Fibroblast of skin of scalp (primary cell): Measurements from ENCODE around the gene ZNF764.
"Not testable (repeated sequence)": the region's sequence is repeated elsewhere in the genome, so short reads cannot be mapped to it uniquely, and the experiment has no call there.

ENCODE experiments used
- DNase-seq: peaks from one replicate; pipeline ENCODE4 v3.0.0-alpha.2; 2013

ZNF764 gene

DNA sequence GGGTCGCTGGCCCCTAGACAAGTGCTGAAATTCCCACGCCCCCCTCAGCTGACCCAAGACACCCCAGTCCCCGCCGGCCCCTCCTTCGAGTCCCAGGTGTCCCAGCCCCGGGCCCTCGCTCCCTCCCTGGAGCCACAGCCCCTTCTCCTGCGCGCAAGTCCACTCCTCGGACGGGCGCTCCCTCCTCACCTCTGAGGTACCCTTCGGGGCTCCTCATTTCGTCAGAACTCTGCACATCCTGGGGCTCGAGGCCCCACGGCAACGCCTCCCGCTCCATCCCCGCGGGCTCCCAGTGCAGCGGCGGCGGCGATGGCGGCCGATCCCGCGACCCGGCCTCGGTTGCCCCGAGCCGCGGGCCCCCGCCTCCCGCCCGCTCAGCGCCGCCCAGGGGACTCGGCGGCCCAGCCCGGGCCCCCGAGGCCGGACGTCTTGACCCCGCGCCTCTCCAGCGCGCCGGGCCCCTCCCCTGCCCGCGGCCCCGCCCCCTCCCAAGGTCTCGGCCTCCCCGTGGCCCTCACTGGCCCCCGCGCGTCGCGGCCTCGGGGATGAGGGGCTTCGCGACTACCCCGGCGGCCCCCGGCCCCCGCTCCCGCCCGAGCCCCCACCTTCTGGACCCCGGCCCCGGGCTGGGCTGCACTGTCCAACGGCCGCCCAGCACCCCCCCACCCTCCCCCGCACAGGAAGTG, 31.9 kb downstream of the ZNF764 start, which contains the start of gene ZNF768:
Gene ZNF768 (minus strand): TSS at position 430 of the 686 bp plus-strand sequence. CDS start 153 bp downstream, at position 277.
- peak; percentile 7 for DNase-seq

DNA sequence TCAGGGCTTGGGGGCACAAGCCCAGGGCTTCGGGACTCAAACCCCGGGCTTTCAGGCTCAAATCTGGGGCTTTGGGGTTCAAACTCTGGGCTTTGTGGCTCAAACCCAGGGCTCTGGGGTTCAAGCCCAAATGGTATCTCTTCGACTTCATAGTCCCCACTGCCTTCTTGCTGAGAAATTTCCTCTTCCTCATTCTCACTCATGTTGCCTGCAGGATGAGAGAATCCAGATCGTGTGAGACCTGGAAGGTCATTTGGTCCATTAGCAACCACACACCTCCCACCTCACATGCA, 32.4 kb downstream of the ZNF764 start:
- DNase-seq: no peak

DNA sequence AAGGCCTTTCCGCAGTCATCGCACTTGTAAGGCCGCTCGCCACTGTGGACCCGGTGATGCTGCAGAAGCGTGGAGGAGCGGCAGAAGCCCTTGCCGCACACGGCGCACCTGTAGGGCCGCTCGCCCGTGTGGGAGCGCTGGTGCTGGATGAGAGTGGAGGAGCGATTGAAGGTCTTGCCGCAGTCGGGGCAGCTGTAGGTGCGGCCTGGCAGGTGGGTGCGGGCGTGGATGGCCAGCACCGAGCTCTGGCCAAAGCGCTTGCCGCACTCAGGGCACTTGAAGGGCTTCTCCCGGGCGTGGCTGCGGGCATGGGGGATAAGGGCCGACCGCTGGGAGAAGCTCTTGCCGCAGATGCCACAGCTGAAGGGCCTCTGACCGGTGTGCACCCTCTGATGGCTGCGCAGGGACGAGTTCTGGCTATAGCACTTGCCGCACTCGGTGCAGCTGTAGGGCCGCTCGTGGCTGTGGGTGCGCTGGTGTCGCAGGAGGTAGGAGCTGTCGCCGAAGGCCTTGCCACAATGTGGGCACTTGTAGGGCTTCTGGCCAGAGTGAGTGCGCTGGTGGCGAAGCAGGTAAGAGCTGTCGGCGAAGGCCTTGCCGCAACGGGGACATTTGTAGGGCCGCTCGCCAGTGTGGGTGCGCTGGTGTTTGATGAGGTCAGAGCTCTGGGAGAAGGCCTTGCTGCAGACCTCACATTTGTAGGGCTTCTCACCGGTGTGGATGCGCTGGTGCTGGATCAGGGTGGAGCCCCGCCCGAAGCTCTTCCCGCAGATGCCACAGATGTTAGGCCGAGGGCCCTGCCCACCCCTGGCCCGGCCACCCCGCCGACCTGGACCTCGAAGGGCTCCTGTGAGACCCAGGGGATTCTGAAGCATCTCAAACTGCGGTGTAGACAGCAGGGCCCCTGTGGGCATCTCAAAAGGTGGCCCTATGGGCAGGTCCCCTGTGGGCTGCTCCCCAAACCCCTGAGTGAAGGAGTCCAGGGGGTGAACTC, 33.3 kb downstream of the ZNF764 start:
- DNase-seq: no peak

DNA sequence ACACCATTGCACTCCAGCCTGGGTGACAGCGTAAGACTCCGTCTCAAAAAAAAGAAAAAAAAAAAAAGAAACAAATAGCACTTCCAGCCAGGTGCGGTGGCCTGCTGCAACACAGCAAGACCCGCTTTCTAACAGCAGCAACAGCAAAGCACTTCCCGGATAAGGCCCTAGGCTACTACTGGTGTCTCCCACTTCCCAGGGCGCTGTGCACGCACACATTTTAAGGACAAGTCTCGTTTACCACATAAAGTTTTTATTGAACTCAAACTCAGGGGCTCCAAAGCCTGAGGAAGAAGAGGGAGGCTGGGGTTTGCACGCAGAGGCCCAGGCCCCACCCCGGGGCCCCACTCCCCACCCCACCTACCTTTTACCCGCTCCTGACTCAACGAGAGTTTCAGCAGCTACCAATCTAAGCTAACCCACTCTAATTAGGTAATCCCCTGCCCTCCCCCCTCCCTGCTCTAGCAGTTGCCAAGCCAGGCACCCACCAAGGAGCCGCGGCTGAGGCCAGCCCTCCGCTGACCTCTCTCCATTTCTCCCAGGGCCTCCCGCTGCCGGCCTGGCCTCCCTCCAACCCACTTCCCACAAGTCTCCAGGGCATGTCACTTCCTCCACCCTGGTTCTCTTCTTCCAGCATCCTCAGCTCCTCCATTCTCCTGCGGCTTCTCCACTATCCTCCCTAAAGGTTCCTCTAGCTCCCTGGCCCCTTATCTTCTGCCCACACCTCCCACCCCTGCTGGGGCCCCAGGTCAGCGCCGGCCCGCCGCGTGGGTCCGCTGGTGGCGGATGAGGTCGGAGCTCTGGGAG, 34.2 kb downstream of the ZNF764 start:
- no peak for DNase-seq

DNA sequence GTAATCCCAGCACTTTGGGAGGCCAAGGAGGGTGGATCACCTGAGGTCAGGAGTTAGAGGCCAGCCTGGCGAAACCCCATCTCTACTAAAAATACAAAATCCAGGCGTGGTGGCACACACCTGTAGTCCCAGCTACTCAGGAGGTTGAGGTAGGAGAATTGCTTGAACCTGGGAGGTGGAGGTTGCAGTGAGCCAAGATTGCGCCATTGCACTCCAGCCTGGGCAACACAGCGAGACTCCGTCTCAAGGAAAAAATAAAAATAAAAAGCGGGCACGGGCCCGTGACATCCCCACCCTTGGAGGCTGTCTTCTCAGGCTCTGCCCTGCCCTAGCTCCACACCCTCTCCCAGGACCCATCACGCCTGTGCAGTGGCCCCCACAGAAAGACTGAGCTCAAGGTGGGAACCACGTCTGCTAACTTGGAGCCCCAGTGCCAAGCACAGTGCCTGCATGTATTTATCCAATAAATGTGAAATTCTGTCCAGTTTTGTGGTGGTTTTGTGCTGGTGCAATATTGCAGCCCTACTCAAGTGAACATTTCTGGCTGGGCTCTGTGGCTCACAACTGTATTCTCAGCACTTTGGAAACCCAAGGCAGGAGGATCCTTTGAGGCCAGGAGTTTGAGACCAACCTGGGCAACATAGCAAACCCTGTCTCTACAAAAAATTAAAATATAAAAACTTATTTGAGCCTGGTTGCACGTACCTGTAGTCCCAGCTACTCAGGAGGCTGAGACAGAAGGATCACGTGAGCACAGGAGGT, 35.3 kb downstream of the ZNF764 start:
- not testable (repeated sequence) for DNase-seq

DNA sequence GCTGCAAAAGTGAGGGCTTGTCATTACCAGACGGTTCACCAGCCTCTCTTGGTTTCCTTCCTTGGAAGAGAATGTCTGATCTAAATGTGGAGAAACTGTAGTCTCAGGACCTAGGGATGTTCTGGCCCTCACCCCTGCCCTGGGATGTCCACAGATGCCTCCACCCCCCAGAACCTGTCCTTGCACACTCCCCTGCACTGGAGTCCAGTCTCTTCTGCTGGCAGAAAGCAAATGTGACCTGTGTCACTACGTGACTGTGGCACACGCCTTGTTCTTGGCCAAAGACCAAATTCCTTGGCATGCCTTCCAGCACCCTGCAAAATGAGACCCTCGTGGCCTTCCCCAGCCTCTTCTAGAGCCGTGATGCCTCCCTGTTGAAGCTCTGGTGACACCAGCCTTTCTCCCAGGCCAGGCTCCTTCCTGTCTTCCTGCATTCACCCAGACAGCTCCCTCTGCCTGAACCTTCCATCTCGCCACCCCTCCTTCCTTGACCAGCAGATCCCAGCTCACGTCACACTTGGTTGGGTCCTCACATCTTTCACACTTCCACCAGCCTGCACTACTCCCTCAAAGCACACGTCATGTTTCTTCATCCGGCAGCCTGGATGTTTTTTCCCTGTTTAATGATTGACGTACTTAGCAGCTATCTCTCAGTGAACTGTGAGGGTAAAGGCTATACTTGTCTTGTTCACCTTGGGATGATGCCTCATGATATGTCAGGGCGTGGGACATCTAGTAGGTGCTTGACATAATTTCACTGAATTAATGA, 36.1 kb downstream of the ZNF764 start:
- DNase-seq: no peak

DNA sequence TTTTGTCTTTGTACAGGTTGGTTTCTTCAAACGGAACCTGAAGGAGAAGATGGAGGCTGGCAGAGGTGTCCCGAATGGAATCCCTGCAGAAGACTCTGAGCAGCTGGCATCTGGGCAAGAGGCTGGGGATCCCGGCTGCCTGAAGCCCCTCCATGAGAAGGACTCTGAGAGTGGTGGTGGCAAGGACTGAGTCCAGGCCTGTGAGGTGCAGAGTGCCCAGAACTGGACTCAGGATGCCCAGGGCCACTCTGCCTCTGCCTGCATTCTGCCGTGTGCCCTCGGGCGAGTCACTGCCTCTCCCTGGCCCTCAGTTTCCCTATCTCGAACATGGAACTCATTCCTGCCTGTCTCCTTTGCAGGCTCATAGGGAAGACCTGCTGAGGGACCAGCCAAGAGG, 36.7 kb downstream of the ZNF764 start:
- no peak for DNase-seq

DNA sequence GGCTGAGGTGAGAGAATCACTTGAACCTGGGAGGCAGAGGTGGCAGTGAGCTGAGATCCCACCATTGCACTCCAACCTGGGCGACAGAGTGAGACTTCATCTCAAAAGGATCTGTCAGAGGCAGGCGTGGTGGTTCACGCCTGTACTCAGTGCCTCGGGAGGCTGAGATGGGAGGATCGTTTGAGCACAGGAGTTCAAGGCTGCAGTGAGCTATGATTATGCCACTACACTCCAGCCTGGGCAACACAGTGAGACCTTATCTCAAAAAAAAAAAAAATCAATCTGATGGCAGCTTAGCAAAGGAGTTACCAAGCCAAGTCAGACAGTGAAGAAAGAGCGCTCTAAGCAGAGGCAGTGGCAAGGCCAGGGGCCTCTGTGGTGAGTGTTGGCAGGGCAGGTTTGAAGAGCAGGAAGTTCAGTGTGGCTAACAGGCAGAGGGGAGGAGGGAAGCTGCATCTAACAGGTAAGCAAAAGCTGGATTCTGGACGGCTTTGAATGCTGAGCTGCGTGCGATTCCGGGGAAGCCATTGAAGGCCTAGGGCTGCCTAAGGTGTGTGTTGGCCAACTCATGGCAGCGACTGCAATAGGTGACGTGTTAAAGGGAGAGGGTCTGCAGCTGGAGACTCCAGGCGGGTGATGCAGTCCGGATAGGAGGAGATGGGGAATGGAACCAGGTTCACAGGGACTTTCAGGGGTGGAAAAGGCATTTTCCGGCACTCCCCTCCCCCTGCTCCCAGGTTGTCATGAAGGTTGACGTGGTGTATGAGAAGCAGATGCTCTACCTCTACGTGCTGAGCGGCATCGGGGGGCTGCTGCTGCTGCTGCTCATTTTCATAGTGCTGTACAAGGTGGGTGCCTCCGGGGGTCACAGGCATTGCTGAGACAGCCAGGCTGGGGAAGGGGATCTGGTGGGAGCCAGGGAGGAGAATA, 38.8 kb downstream of the ZNF764 start:
- DNase-seq: no peak

DNA sequence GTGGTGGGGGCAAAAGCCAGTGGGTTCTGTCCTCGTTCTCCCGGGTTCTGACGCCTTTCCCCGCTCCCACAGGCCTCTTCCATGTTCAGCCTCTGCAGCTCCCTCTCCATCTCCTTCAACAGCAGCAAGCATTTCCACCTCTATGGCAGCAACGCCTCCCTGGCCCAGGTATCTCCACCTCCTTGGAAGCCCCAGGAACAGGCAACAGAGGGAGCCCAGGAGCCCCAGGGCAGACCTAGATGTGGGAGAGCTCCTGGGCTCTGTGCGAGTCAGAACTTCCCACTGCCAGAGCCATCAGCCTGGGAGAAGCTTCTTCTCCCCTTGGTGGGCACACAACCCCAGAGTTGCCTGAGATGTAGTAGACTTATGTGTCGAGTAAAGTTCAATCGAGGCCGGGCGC, 39.6 kb downstream of the ZNF764 start:
- no peak for DNase-seq

DNA sequence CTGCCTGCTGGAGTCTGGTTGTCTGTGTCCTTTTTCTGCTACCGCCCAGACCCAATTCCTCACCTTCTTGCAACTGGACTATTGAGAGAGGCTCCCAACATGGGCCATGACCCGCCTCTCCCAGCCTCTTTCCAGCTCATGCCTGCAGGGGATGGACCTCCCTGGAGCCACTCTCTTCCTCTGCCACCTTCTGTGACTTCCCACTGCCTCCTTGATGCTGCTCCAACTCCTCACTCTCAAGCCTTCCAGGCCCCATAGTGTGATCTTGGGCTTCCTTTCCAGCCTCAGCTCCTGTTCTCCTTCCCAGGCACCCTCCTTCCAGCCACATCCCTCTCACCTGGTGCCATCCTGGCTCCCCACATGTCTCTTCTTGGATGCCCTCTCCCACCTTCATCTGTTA, 42.9 kb downstream of the ZNF764 start:
- DNase-seq: no peak

DNA sequence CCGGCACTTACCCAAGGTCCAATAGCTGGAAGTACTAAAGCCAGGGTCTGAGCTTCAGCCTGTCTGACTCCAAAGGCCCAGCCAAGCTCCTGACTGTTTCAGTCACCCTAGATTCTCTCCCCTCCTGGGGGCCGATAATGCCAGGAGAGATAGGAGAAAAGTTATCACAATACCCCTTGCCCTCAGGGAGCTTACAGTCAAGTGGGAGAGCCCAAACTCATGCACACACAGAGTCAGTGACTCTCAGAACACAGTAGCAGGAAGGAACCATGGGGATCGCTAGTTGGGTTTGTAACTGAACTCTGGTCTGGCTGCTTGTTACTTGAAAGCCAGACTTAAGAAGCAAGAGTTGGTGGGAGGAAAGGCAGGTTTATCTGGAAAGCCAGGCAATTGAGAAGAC, 46.7 kb downstream of the ZNF764 start:
- no peak for DNase-seq

DNA sequence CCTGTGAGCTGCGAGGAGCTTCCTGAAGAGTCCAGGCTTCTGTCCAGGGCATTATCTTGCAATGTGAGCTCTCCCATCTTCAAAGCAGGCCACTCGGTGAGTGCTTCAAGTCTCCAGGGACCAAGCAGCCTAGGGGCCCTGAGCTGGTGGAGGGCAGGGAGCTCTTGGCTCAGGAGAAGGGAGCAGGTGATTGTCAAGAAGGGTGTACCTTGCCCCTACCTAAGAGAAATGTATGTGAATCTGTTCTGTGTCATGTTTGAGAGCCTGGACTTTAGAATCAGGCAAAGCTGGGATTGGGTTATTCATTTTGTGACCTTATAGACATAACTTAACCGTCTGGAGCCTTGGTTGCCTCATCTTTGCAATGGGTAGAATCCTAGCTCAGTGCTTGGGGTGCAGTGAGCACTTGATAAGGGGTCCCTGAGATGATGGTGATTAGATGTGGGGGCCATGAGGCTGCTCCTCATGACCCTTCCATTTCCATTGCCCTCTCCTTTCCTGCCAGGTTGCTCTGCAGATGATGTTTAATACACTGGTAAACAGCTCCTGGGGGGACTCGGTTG, 47.7 kb downstream of the ZNF764 start:
- DNase-seq: no peak

DNA sequence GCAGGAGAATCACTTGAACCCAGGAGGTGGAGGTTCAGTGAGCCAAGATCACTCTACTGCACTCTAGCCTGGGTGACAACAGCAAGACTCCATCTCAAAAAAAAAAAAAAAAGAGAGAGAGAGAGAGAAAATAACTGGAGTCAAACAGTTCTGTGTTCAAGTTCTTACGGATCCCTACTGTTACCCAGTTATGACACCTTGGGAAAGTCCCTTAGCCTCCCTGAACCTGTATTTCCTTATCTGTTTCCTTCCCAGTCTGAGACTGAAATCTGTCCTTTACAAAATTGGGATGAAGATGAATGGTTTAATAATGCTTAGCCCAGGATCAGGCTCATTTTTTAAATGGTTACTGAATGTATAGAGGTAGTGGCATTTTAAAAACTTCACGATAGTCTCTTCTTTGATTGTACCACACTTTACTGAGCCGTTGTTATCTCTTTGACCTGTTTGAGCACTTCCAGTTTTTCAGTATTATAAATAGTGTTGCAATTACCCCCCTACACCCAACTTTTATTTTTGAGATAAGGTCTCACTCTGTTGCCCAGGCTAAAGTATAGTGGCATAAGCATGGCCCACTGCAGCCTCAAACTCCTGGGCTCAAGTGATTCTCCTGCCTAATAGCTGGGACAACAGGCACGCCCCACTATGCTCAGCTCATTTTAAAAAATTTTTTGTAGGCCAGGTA, 49.0 kb downstream of the ZNF764 start:
- DNase-seq: no peak
